Mesenchymal stem cell (in vitro differentiated cells and primary cell): ENCODE data around the gene PKLR.
"Not testable (repeated sequence)": the region's sequence is repeated elsewhere in the genome, so short reads cannot be mapped to it uniquely, and the experiment has no call there.

Experiments
- DNase-seq: peaks from one replicate; pipeline ENCODE4 v3.0.0-alpha.2; 2013
- H2AFZ ChIP-seq: one replicate; pipeline ENCODE4 v1.6.1; 2013; ENCODE audit warnings: low read depth, mild to moderate bottlenecking, control low read depth, inconsistent platforms, low read length, moderate library complexity
- H2AK5ac ChIP-seq: 2 replicates; pipeline ENCODE4 v1.6.1; 2013; ENCODE audit warnings: low read length, moderate library complexity, mild to moderate bottlenecking, inconsistent platforms; ENCODE audit not compliant: severe bottlenecking
- H2BK120ac ChIP-seq: one replicate; pipeline ENCODE4 v1.6.1; 2013; ENCODE audit warnings: low read depth, mild to moderate bottlenecking, inconsistent platforms, low read length, moderate library complexity
- H2BK12ac ChIP-seq, 2 experiments: one replicate each; pipeline ENCODE4 v1.6.1; 2013; ENCODE audit warnings: inconsistent platforms in 2 of 2, low read length in 2 of 2, mild to moderate bottlenecking in 2 of 2, moderate library complexity in 2 of 2, control low read depth in 1 of 2
- H2BK15ac ChIP-seq: one replicate; pipeline ENCODE4 v1.6.1; 2013; ENCODE audit warnings: mild to moderate bottlenecking, low read depth, inconsistent platforms; ENCODE audit not compliant: poor library complexity, severe bottlenecking
- H2BK5ac ChIP-seq: 2 replicates; pipeline ENCODE4 v1.6.1; 2013; ENCODE audit warnings: low read depth, mild to moderate bottlenecking, low read length, control low read depth, inconsistent platforms; ENCODE audit not compliant: poor library complexity, severe bottlenecking
- H3K14ac ChIP-seq, 2 experiments: one replicate each; pipeline ENCODE4 v1.6.1; 2013; ENCODE audit warnings: inconsistent platforms in 2 of 2, low read length in 2 of 2, control low read depth in 1 of 2, mild to moderate bottlenecking in 1 of 2, moderate library complexity in 1 of 2
- H3K18ac ChIP-seq, 2 experiments: one replicate each; pipeline ENCODE4 v1.6.1; 2013; ENCODE audit warnings: inconsistent platforms in 2 of 2, low read length in 2 of 2, control low read depth in 1 of 2, low read depth in 1 of 2, mild to moderate bottlenecking in 1 of 2
- H3K23ac ChIP-seq, 2 experiments: one replicate each; pipeline ENCODE4 v1.6.1; 2013; ENCODE audit warnings: inconsistent platforms in 2 of 2, low read length in 2 of 2, mild to moderate bottlenecking in 2 of 2, moderate library complexity in 2 of 2, control low read depth in 1 of 2
- H3K27ac ChIP-seq: 2 replicates; pipeline ENCODE4 v1.5.1; 2013; ENCODE audit warnings: mild to moderate bottlenecking, moderate library complexity, low read length, control low read depth, inconsistent platforms; ENCODE audit not compliant: poor library complexity, severe bottlenecking
- H3K27me3 ChIP-seq, 2 experiments: 2 replicates each; pipeline versions ENCODE4 v1.6.1 to v1.7.0; 2013; ENCODE audit warnings: low read length in 2 of 2, mild to moderate bottlenecking in 2 of 2, moderate library complexity in 2 of 2, control low read depth in 1 of 2, inconsistent platforms in 1 of 2; ENCODE audit not compliant: control insufficient read depth in 1 of 2, insufficient read depth in 1 of 2
- H3K36me3 ChIP-seq, 2 experiments: 2 replicates each; pipeline versions ENCODE4 v1.6.1 to v1.7.0; 2013; ENCODE audit warnings: low read length in 2 of 2, control low read depth in 1 of 2, inconsistent platforms in 1 of 2, low read depth in 1 of 2, mild to moderate bottlenecking in 1 of 2; ENCODE audit not compliant: insufficient read depth in 2 of 2, control insufficient read depth in 1 of 2
- H3K4ac ChIP-seq, 2 experiments: one replicate each; pipeline ENCODE4 v1.6.1; 2013; ENCODE audit warnings: inconsistent platforms in 2 of 2, low read length in 2 of 2, mild to moderate bottlenecking in 2 of 2, moderate library complexity in 2 of 2, control low read depth in 1 of 2, low read depth in 1 of 2
- H3K4me1 ChIP-seq: 2 replicates; pipeline ENCODE4 v1.6.1; 2013; ENCODE audit warnings: low read depth, low read length, control low read depth; ENCODE audit not compliant: control insufficient read depth, insufficient read depth
- H3K4me2 ChIP-seq: 2 replicates; pipeline ENCODE4 v1.6.1; 2013; ENCODE audit warnings: low read length, mild to moderate bottlenecking, inconsistent platforms; ENCODE audit not compliant: poor library complexity, severe bottlenecking
- H3K4me3 ChIP-seq, 2 experiments: 2 replicates each; pipeline versions ENCODE4 v1.5.1 to v1.7.0; 2013; ENCODE audit warnings: low read length in 2 of 2, mild to moderate bottlenecking in 2 of 2, control low read depth in 1 of 2, low read depth in 1 of 2; ENCODE audit not compliant: insufficient read depth in 1 of 2
- H3K79me1 ChIP-seq: replicated peaks from 2 replicates; pipeline ENCODE4 v1.6.1; 2013; ENCODE audit warnings: mild to moderate bottlenecking, control low read depth, low read length, inconsistent platforms; ENCODE audit not compliant: poor library complexity, severe bottlenecking
- H3K9ac ChIP-seq: 2 replicates; pipeline ENCODE4 v1.7.0; 2013; ENCODE audit warnings: mild to moderate bottlenecking, low read length, moderate library complexity
- H3K9me3 ChIP-seq: 2 replicates; pipeline ENCODE4 v1.7.0; 2013; ENCODE audit warnings: mild to moderate bottlenecking, low read length; ENCODE audit not compliant: control insufficient read depth
- H4K8ac ChIP-seq: one replicate; pipeline ENCODE4 v1.6.1; 2013; ENCODE audit warnings: inconsistent platforms, mild to moderate bottlenecking, low read length, moderate library complexity
- H4K91ac ChIP-seq: one replicate; pipeline ENCODE4 v1.6.1; 2013; ENCODE audit warnings: mild to moderate bottlenecking, low read length, inconsistent platforms
- WGBS: methylation state at CpG from one replicate; pipeline ENCODE4 v1.1.7; 2013; ENCODE audit warnings: mixed read lengths; 5-methylcytosine and 5-hydroxymethylcytosine counted together

PKLR gene

GRCh38 chr1:155250633-155251449 is 50.4 kb downstream of the PKLR start:
- no peak overlapping the region for H3K4me3 ChIP-seq
- H3K27ac ChIP-seq: no peak overlapping the region

DNA sequence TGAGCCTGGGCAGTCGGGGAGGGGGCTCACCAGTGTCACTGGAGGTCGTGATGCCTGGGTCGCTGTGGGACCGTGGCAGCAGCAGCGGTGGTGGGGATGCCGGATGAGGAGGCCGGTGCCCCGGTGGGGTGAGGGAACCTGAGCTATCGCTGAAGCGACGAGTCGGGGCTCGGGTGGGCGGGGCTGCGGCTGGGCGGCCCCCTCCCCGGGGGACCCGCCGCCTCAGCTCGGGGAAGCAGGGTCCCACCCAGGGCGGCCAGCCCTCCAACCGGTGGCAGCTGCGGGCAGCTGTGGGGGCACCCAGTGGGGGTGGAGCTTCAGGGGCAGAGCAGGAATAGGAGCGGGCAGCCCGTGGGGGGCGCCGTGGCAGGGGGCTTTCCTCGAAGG is 51.0 kb downstream of the PKLR start:
- Histone ChIP-seq H3K27ac (no peak overlapping the region), H2AFZ (peak overlapping the region; percentile 72), H2BK5ac (no peak overlapping the region), H3K14ac (peak overlapping the region in 1 of 2 experiments; percentile 82), H3K23ac (no peak overlapping the region), H3K18ac (peak overlapping the region; percentile 75 to 78), H3K9ac (peak overlapping the region; percentile 59), H3K9me3 (no peaks in the 10 kb centered on the region), H3K4me3 (no peak overlapping the region), H2BK12ac (peak overlapping the region in 1 of 2 experiments; percentile 45), H2AK5ac (no peak overlapping the region), H2BK120ac (no peak overlapping the region), H3K4me1 (peaks cover 23% of the 10 kb centered on the region), H3K4ac (peak overlapping the region in 1 of 2 experiments; percentile 79), H3K79me1 (peaks cover 15% of the 10 kb centered on the region), H2BK15ac (peak overlapping the region; percentile 34), H4K8ac (peak overlapping the region; percentile 99), H3K4me2 (peak overlapping the region; percentile 31), H3K36me3 (peaks cover 41 to 43% of the 10 kb centered on the region in 2 experiments), H4K91ac (peak overlapping the region; percentile 95), H3K27me3 (no peaks in the 10 kb centered on the region)
- WGBS: 46% methylated on average over 21 of the region's 28 CpGs
- DNase-seq: no peak

More at GRCh38 chr1:155250633-155251449, 50.4 kb downstream of the PKLR start:
- Histone ChIP-seq H3K14ac (peak overlapping the region in 1 of 2 experiments; percentile 82), H3K9me3 (no peaks in the 10 kb centered on the region), H3K23ac (no peak overlapping the region), H4K8ac (peak overlapping the region; percentile 99), H3K27me3 (no peaks in the 10 kb centered on the region), H3K4ac (peak overlapping the region in 1 of 2 experiments; percentile 79), H4K91ac (peak overlapping the region; percentile 95), H3K4me2 (peak overlapping the region; percentile 31), H2AFZ (peak overlapping the region; percentile 72), H2BK12ac (peak overlapping the region in 1 of 2 experiments; percentile 45), H2AK5ac (no peak overlapping the region), H2BK15ac (peak overlapping the region; percentile 34), H3K9ac (peak overlapping the region; percentile 59), H3K36me3 (peaks cover 41 to 44% of the 10 kb centered on the region in 2 experiments), H2BK5ac (no peak overlapping the region), H3K79me1 (peaks cover 15% of the 10 kb centered on the region), H2BK120ac (no peak overlapping the region), H3K18ac (peak overlapping the region; percentile 75 to 78), H3K4me1 (peaks cover 23% of the 10 kb centered on the region)
- peak; percentile 91 for DNase-seq
- WGBS: 24% methylated on average over 23 of the region's 23 CpGs

- Histone ChIP-seq H2BK15ac (no peak overlapping the region), H2BK12ac (no peak overlapping the region), H3K27ac (no peak overlapping the region), H3K9me3 (no peaks in the 10 kb centered on the region), H3K9ac (no peak overlapping the region), H4K8ac (no peak overlapping the region), H3K23ac (no peak overlapping the region), H3K27me3 (no peaks in the 10 kb centered on the region), H3K4ac (no peak overlapping the region), H3K4me3 (no peak overlapping the region), H3K36me3 (peaks cover 41 to 43% of the 10 kb centered on the region in 2 experiments), H3K4me1 (peaks cover 13% of the 10 kb centered on the region), H2BK5ac (no peak overlapping the region), H3K14ac (no peak overlapping the region), H2BK120ac (no peak overlapping the region), H3K18ac (no peak overlapping the region), H3K79me1 (peaks cover 9% of the 10 kb centered on the region), H3K4me2 (no peak overlapping the region), H2AFZ (no peak overlapping the region), H4K91ac (no peak overlapping the region), H2AK5ac (no peak overlapping the region)
- no peak for DNase-seq
- 94% methylated on average over 26 of the region's 26 CpGs for WGBS
These were observed 53.3 kb downstream of the PKLR start for GRCh38 chr1:155247667-155248553.

DNA sequence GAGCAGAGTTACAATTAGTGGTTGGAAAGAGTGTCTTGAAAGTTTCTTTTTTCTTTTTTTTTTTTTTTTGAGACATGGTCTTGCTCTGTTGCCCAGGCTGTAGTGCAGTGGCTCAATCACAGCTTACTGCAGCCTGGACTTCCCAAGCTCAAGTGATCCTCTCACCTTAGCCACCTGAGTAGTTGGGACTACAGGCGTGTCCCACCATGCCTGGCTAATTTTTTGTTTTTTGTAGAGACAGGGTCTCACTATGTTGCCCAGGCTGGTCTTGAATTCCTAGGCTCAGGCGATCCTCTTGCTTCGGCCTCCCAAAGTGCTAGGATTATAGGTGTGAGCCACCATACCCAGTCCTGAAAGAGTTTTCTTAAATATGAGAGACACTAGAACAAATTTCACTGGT is 54.4 kb downstream of the PKLR start:
- not testable (repeated sequence) for H3K4me2 ChIP-seq, H3K9me3 ChIP-seq, H3K4ac ChIP-seq, H2BK12ac ChIP-seq, H3K27ac ChIP-seq, DNase-seq, H3K9ac ChIP-seq, H4K8ac ChIP-seq, H3K4me3 ChIP-seq, H2BK5ac ChIP-seq, H3K79me1 ChIP-seq, H2AFZ ChIP-seq, H4K91ac ChIP-seq, H3K18ac ChIP-seq, H3K14ac ChIP-seq, H3K23ac ChIP-seq, H2BK15ac ChIP-seq, H2AK5ac ChIP-seq, H2BK120ac ChIP-seq, H3K27me3 ChIP-seq
- peaks cover 41 to 43% of the 10 kb centered on the region in 2 experiments for H3K36me3 ChIP-seq
- peaks cover 13% of the 10 kb centered on the region for H3K4me1 ChIP-seq
- 97% methylated on average over 3 of the region's 3 CpGs for WGBS
